GM18868 (cell line): ENCODE measurements around the gene TCP1.
"Not testable (repeated sequence)": the region's sequence is repeated elsewhere in the genome, so short reads cannot be mapped to it uniquely, and the experiment has no call there.

Experiments
- ATAC-seq: cut with Tn5 transposase; IDR thresholded peaks from one replicate; pipeline ENCODE4 v1.9.1; 2021; ENCODE audit warnings: mild to moderate bottlenecking, moderate library complexity; ENCODE audit not compliant: unreplicated experiment

TCP1 gene

GRCh38 chr6:159789377-159790148 lies at the start of gene TCP1:
TSS of gene TCP1 (minus strand) at chr6:159789602. CDS start at chr6:159789468, 134 bp downstream.
- ATAC-seq: peak; percentile 74

GRCh38 chr6:159838020-159838744 lies 48.8 kb upstream of the TCP1 start:
- ATAC-seq: no peak

- no peak for ATAC-seq
Measured at GRCh38 chr6:159837511-159837910, 48.1 kb upstream of the TCP1 start.

- ATAC-seq: no peak
Measured at GRCh38 chr6:159836718-159837490, 47.5 kb upstream of the TCP1 start.

- ATAC-seq: no peak
Measured at GRCh38 chr6:159833997-159834603, 44.7 kb upstream of the TCP1 start.

- ATAC-seq: no peak
Measured at GRCh38 chr6:159833556-159833955, 44.2 kb upstream of the TCP1 start.

- ATAC-seq: no peak
Measured at GRCh38 chr6:159832946-159833345, 43.5 kb upstream of the TCP1 start.

- no peak for ATAC-seq
Measured at GRCh38 chr6:159831373-159831679, 41.9 kb upstream of the TCP1 start.

GRCh38 chr6:159830501-159831372 lies 41.3 kb upstream of the TCP1 start:
- ATAC-seq: no peak

GRCh38 chr6:159829526-159829925 lies 40.1 kb upstream of the TCP1 start:
- no peak for ATAC-seq

GRCh38 chr6:159828074-159828473 lies 38.7 kb upstream of the TCP1 start:
- ATAC-seq: no peak

- ATAC-seq: no peak
Measured at GRCh38 chr6:159826968-159827647, 37.7 kb upstream of the TCP1 start.

- ATAC-seq: no peak
Measured at GRCh38 chr6:159826004-159826403, 36.6 kb upstream of the TCP1 start.

- ATAC-seq: not testable (repeated sequence)
Measured at GRCh38 chr6:159824690-159825089, 35.3 kb upstream of the TCP1 start.

GRCh38 chr6:159823953-159824352 lies 34.6 kb upstream of the TCP1 start:
- no peak for ATAC-seq

- no peak for ATAC-seq
Measured at GRCh38 chr6:159821726-159822125, 32.3 kb upstream of the TCP1 start.

- no peak for ATAC-seq
Measured at GRCh38 chr6:159821122-159821521, 31.7 kb upstream of the TCP1 start.

- no peak for ATAC-seq
Measured at GRCh38 chr6:159819932-159820640, 30.7 kb upstream of the TCP1 start.

- ATAC-seq: no peak
Measured at GRCh38 chr6:159819098-159819497, 29.7 kb upstream of the TCP1 start.
